ENCODE results near the gene ASCC2.

Gene ASCC2

DNA sequence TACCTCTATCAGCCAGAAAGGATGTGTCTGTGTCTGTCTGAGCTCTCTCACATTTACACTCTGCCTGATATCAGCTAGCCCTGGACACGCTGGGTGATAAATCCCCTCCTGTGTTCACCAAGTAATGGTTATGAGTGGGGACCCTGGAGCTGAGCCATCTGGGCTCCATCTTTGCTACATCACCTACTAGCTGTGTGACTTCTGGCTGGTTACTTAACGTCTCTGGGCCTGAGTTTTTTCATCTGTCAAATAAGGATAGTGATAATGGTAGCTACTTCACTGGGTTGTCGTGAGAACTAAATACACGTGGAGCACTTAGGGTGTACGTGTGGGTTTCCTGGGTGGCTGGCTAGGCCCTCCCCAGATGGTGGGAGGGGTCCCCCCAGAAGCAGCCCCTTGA is 48.0 kb downstream of the ASCC2 start:
- TF ChIP-seq, protein P1, sequence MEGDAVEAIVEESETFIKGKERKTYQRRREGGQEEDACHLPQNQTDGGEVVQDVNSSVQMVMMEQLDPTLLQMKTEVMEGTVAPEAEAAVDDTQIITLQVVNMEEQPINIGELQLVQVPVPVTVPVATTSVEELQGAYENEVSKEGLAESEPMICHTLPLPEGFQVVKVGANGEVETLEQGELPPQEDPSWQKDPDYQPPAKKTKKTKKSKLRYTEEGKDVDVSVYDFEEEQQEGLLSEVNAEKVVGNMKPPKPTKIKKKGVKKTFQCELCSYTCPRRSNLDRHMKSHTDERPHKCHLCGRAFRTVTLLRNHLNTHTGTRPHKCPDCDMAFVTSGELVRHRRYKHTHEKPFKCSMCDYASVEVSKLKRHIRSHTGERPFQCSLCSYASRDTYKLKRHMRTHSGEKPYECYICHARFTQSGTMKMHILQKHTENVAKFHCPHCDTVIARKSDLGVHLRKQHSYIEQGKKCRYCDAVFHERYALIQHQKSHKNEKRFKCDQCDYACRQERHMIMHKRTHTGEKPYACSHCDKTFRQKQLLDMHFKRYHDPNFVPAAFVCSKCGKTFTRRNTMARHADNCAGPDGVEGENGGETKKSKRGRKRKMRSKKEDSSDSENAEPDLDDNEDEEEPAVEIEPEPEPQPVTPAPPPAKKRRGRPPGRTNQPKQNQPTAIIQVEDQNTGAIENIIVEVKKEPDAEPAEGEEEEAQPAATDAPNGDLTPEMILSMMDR (conservative IDR thresholded peaks at IDR 0.05; ENCODE audit: low read length) = no peak
- DNase-seq (ENCODE audit: low read depth) = no peak
- no peak overlapping the region for H3K4me3 ChIP-seq (ENCODE audit: low read length)

DNA sequence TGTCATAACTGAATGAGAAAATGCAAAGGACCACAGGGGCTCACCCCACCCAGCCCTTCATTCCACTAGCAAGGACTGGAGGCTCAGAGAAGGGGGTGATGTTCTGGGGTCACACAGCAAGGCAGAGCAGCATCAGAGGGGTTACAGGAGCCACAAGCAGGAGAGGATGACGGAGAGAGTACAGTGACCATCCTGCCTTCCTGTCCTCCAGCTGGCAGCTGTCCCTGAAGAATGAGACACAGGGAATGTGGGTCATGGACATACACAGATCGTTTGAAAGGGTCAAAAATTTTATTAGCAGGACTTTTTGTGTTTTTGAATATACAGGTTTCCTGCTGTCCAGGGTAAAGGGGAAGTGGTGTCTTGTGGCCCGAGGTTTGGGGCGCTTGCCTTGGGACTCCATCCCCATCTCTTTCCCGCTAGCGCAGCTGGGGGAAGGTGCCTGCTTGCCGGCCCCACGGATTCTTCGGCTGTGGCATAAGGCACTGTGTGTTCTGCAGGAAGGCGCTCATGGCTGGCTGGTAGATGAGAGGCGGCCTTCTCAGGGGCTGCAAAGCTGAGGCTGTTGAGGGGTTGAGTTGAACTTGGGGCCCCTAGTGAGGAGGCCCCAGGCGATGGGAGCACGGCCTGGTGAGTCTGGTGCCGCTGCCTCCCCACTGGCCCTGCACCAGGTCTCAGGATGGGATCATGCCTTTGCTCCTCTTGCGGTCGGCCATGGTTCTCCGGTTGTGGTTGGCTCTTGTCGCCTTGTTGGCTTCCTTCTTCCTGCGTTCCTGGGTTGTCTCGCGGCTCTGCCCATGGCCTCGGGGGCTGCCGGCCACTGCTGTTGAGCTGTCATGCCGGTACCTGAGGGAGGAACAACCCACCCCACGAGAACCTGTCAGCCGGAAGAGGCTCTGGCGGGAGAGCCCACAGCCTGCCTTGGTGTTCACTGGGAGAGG is 49.5 kb downstream of the ASCC2 start:
- TF ChIP-seq, protein P1 (conservative IDR thresholded peaks at IDR 0.05; ENCODE audit: low read length) = no peak
- H3K4me3 ChIP-seq (ENCODE audit: low read length) = no peak overlapping the region
- DNase-seq (ENCODE audit: low read depth) = no peak

DNA sequence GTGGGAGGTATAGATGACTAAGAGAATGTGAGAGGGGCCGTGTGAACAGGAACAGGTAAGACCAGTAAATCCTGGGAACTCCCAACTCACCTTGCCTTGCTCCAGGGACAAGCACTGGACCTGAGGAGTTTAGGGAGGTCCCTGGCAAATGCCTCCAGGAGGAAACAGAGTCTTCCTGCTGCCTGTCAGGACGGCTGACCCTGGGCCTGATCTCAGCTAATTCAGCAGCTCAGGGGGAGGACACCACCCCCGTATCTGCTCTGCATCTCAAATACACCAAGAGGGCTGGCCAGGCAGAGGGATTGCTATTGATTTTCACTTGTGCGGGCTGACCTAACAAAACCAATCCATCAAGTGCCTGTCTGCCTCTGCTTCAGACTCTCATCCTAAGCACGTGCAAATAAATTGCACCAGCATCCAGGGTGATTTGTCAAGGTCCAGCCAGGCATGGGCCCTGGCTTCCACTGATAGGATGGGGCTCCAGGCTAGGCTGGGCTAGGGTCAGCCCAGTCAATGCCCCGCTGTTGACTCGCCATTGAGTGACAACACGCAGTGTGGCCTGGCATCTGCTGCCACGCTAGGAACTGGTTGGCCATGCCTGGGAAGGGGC is 50.6 kb downstream of the ASCC2 start:
- no peak overlapping the region for H3K4me3 ChIP-seq (ENCODE audit: low read length)
- TF ChIP-seq, protein P1 (conservative IDR thresholded peaks at IDR 0.05; ENCODE audit: low read length) = no peak
- no peak for DNase-seq (ENCODE audit: low read depth)

DNA sequence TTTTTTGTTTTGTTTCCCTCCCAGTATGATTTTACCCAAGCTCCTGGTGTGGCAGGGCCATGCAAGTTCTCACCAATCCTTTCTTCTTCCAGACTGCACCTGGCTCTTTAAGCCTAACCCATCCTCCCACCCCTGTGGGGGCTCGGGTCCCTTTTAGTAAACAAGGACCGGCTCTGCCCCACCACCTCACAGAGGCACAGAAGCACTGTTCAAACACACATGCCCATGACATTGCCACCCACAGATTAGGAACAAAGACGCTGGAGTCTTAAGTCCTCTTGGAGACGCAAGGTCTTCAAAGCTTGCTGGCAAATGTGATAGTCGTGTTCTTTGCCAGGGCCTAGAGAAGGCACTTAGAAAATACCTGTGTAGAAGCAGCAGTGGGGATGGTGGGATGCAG is 52.0 kb downstream of the ASCC2 start:
- H3K4me3 ChIP-seq (ENCODE audit: low read length) = no peak overlapping the region
- TF ChIP-seq, protein P1 (conservative IDR thresholded peaks at IDR 0.05; ENCODE audit: low read length) = no peak

DNA sequence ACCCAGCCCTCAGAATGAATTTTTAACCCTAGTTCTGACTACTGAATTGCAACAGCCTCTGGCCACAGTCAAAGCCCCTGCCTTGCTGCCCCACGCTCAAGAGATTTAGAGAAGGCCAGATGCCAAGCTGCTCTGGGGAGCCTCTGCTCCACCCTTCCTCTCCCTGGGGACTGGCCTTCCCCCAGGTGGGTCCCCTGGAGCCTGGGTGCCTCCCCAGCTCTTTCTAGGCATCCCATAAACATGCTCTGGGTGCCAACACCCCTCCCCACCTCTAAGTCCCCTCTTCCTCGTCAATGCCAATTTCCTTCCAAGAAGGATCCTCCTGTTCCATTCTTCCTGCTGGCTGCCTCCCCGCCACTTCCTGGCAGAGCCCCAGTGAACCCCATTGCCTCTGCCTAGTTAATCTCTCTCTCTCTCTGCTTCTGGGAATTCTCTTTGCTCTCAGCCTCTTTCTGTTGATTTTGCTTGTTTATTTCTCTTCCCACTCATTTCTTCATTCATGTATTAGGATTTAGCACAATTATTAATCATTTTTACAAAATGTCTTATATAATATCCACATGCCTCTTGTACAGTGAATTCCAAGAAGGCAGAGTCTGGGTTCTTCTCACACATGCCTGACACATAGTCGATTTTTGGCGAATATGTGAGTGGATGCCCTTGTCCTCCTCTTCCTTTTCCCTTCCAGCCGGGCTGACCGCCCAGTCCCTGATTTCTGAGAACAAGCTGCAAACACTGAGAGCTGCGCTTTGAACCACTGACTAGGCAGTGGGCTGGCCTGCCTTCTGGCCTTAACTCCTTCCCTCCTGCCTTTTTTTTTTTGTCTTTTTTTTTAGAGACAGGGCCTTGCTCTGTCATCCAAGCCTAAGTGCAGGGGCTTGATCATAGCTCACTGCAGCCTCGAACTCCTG is 53.4 kb downstream of the ASCC2 start:
- DNase-seq (ENCODE audit: low read depth) = peak; percentile 55

More for the DNA sequence above, 52.0 kb downstream of the ASCC2 start:
- no peak for DNase-seq (ENCODE audit: low read depth)

DNA sequence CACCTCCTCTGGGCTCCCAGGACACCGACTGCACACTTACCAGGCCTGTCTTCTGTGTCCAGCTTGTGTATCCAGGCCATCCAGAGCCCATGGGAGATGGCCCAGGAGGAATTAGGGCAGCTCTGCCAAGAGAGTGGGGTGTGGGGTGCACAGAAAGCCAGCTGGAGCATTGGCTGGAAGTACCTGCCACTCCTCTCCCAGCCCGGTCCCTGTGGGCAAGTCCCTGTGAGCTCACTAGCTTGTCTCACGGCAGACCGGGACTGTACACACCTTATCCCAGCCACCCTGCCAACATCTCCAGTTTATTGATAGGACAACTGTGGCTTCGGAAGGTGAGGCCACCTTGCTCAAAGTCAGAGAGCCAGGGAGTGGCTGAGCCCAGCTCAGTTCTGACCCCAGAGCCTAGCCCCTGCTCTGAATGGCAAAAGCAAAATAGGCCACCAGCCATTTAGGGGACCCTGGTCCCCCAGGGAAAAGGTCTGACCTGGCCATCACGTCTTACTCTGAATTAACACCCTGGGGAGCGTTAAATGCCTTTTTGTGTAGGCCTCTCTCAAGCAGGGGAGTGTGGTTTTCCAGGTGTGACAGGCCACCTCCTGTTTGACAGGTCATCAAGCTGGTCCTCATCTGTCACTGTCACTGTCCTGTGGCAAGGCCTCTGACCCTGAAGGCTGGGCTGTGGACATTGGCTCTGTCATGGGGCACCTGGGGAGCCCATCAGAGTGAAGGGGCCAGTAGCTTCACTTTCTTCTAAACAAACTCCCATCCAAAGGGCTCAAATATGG is 55.8 kb downstream of the ASCC2 start:
- TF ChIP-seq, protein P1 (conservative IDR thresholded peaks at IDR 0.05; ENCODE audit: low read length) = no peak
- no peak overlapping the region for H3K4me3 ChIP-seq (ENCODE audit: low read length)
- peak; percentile 73 for DNase-seq (ENCODE audit: low read depth)

More for the DNA sequence above, 53.4 kb downstream of the ASCC2 start:
- H3K4me3 ChIP-seq (ENCODE audit: low read length) = no peak overlapping the region
- TF ChIP-seq, protein P1 (conservative IDR thresholded peaks at IDR 0.05; ENCODE audit: low read length) = no peak

Data from AG10803 (cell line).